ENCODE results near the gene CDH24. TPM values are rescaled to one million over a fixed set of nuclear protein-coding genes. Genes with fewer than 3 reads are reported as not detected.

Gene CDH24
- total RNA-seq, 1 experiment from 2014 or later: 7.9 TPM

GRCh38 chr14:23047751-23048693 lies 9.3 kb downstream of the CDH24 start:
- no peaks in the 10 kb centered on the region for H3K9me3 Mint-ChIP-seq (ENCODE audit: unreplicated experiment)
- no peak for TF ChIP-seq CTCF (IDR thresholded peaks at IDR 0.05; ENCODE audit: insufficient read depth in 1 of 2, low read depth in 1 of 2, low read length in 1 of 2, severe bottlenecking in 1 of 2, unreplicated experiment in 1 of 2)
- DNase-seq: no peak
- H3K27me3 Mint-ChIP-seq (ENCODE audit: insufficient read depth, unreplicated experiment): no peaks in the 10 kb centered on the region
- Histone ChIP-seq H3K4me3 (ENCODE audit: low read depth, low read length) (no peak overlapping the region), H3K4me1 (peaks cover 11% of the 10 kb centered on the region), H3K9me3 (no peaks in the 10 kb centered on the region), H3K27me3 (replicated peaks; ENCODE audit: control insufficient read depth, insufficient read depth, low read length) (no peaks in the 10 kb centered on the region), H3K36me3 (ENCODE audit: control insufficient read depth, insufficient read depth, low read length) (no peaks in the 10 kb centered on the region)
- no peaks in the 10 kb centered on the region for H3K4me1 Mint-ChIP-seq (ENCODE audit: low read depth, unreplicated experiment)
- ChIA-PET POLR2A (interaction anchor here (0.6 to 0.9 kb wide), 2 partner anchors 8 to 43 kb away, joined by 3 read pairs; no protein-coding TSS in a partner anchor), CTCF (interaction anchor here (1.0 kb wide), 1 partner anchor 21 kb away, joined by 4 read pairs; no protein-coding TSS in a partner anchor)
- H3K27ac Mint-ChIP-seq (ENCODE audit: unreplicated experiment): no peak overlapping the region
- intact Hi-C loops (cut with micrococcal nuclease; ENCODE audit: unreplicated experiment): no loop called here
- H3K36me3 Mint-ChIP-seq (ENCODE audit: insufficient read depth, unreplicated experiment): no peaks in the 10 kb centered on the region
- no TSS peak for BruUV-seq (replicated peaks)
- H3K4me3 Mint-ChIP-seq (ENCODE audit: unreplicated experiment): no peak overlapping the region

- H3K36me3 Mint-ChIP-seq (ENCODE audit: insufficient read depth, unreplicated experiment): no peaks in the 10 kb centered on the region
- Histone ChIP-seq H3K9me3 (no peaks in the 10 kb centered on the region), H3K4me1 (peaks cover 11% of the 10 kb centered on the region), H3K36me3 (ENCODE audit: control insufficient read depth, insufficient read depth, low read length) (no peaks in the 10 kb centered on the region), H3K27me3 (replicated peaks; ENCODE audit: control insufficient read depth, insufficient read depth, low read length) (no peaks in the 10 kb centered on the region), H3K4me3 (ENCODE audit: low read depth, low read length) (no peak overlapping the region)
- no peaks in the 10 kb centered on the region for H3K27me3 Mint-ChIP-seq (ENCODE audit: insufficient read depth, unreplicated experiment)
- no TSS peak for BruUV-seq (replicated peaks)
- TF ChIP-seq CTCF (IDR thresholded peaks at IDR 0.05; ENCODE audit: insufficient read depth in 1 of 2, low read depth in 1 of 2, low read length in 1 of 2, severe bottlenecking in 1 of 2, unreplicated experiment in 1 of 2): no peak
- intact Hi-C loops (cut with micrococcal nuclease; ENCODE audit: unreplicated experiment): no loop called here
- CTCF ChIA-PET: interaction anchor here (0.9 to 1.0 kb wide), 2 partner anchors 22 to 61 kb away, joined by 3 to 4 read pairs; no protein-coding TSS in a partner anchor
- H3K4me3 Mint-ChIP-seq (ENCODE audit: unreplicated experiment): no peak overlapping the region
- H3K9me3 Mint-ChIP-seq (ENCODE audit: unreplicated experiment): no peaks in the 10 kb centered on the region
- no peaks in the 10 kb centered on the region for H3K4me1 Mint-ChIP-seq (ENCODE audit: low read depth, unreplicated experiment)
- H3K27ac Mint-ChIP-seq (ENCODE audit: unreplicated experiment): no peak overlapping the region
- DNase-seq: no peak
- POLR2A ChIA-PET: interaction anchor here (0.9 to 1.2 kb wide), 2 partner anchors 9 to 53 kb away, joined by 3 read pairs; no protein-coding TSS in a partner anchor
Observed at GRCh38 chr14:23047034-23047634, 10.2 kb downstream of the CDH24 start.
